ENCODE measurements around the gene FMN1. TPM values are rescaled to one million over a fixed set of nuclear protein-coding genes. Genes with fewer than 3 reads are reported as not detected.

The FMN1 gene
- total and polyA plus RNA-seq, 2 of the 13 experiments (the other 11 are each of a cell fraction or from before 2014, with no cell fraction given): 0.20 to 0.60 TPM

DNA sequence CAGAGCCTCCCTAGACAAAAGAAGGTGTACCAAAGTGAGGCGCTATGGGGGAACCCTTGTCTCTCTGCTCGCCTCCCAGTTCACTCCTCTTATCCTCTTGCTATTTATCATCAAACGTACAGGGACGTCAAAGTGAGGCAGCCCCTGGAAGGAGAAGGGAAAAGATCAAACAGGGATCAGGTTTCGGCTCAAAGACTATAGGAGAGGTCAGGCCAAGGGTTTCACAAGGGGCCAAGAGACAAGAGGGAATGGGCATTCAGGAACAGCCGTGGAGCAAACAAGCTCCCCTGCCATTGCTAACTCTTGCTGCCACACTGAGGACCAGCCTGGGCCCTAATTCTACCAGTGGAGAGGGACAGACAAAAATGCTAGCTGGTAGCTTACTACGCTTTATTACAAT is 308.1 kb downstream of the FMN1 start:
- Histone ChIP-seq H4K20me1 (ENCODE audit: insufficient read depth, low read length) (no peaks in the 10 kb centered on the region), H3K36me3 (replicated peaks in 1 of 2; ENCODE audit: control insufficient read depth in 1 of 2, insufficient read depth in 2 of 2, low read length in 2 of 2) (no peaks in the 10 kb centered on the region), H3K27me3 (ENCODE audit: control insufficient read depth in 1 of 2, insufficient read depth in 2 of 2, low read length in 2 of 2) (no peaks in the 10 kb centered on the region), H3K4me1 (ENCODE audit: insufficient read depth, low read length) (no peaks in the 10 kb centered on the region), H3K4me2 (ENCODE audit: low read depth, low read length) (no peak overlapping the region), H3K9ac (ENCODE audit: insufficient read depth, low read depth, low read length) (no peak overlapping the region), H3K27ac (ENCODE audit: extremely low read length, insufficient read depth, low read length) (no peak overlapping the region), H3K9me3 (ENCODE audit: low read length) (no peaks in the 10 kb centered on the region), H3K4me3 (replicated peaks in 1 of 3; ENCODE audit: insufficient read depth in 1 of 3, low read depth in 2 of 3, low read length in 3 of 3) (no peak overlapping the region), H3K79me2 (ENCODE audit: insufficient read depth, low read length) (no peaks in the 10 kb centered on the region), H2AFZ (ENCODE audit: low read length) (no peak overlapping the region)
- FAIRE-seq (no peak), DNase-seq (ENCODE audit: low spot score) (no peak), ATAC-seq (no peak)
- ChIA-PET CTCF (ENCODE audit: low intra/inter-chr PET ratio, low total read pairs) (no interaction called here), POLR2A (no interaction called here)
- in situ Hi-C loops (cut with HindIII; ENCODE audit: extremely low pct_ligation_motif_present, low pct_unique_long_range_greater_than_20kb) (no loop called here), intact Hi-C loops (cut with micrococcal nuclease; ENCODE audit: unreplicated experiment) (loop anchor here (10.0 kb wide), 1 partner anchor 48 kb away; no protein-coding TSS in a partner anchor)
- TF ChIP-seq SRSF1 (optimal IDR thresholded peaks at IDR 0.05; ENCODE audit: low read depth, low read length) (no peak), ARNT2 (CRISPR knock-in tag; IDR thresholded peaks at IDR 0.05; ENCODE audit: low read depth) (no peak), NFATC3 (CRISPR knock-in tag; IDR thresholded peaks at IDR 0.05) (no peak), ZNF766 (CRISPR knock-in tag; IDR thresholded peaks at IDR 0.05; ENCODE audit: borderline replicate concordance) (no peak), FOXA3 (CRISPR knock-in tag; IDR thresholded peaks at IDR 0.05) (no peak), ZNF280D (CRISPR knock-in tag; IDR thresholded peaks at IDR 0.05) (no peak), ZFP36L1 (CRISPR knock-in tag; IDR thresholded peaks at IDR 0.05) (no peak), NR0B2 (CRISPR knock-in tag; IDR thresholded peaks at IDR 0.05) (no peak), EHMT2 (IDR thresholded peaks at IDR 0.05; ENCODE audit: borderline replicate concordance, low read depth, low read length) (no peak), FOXO1 (CRISPR knock-in tag; IDR thresholded peaks at IDR 0.05) (no peak)
- TF ChIP-seq, protein P1, sequence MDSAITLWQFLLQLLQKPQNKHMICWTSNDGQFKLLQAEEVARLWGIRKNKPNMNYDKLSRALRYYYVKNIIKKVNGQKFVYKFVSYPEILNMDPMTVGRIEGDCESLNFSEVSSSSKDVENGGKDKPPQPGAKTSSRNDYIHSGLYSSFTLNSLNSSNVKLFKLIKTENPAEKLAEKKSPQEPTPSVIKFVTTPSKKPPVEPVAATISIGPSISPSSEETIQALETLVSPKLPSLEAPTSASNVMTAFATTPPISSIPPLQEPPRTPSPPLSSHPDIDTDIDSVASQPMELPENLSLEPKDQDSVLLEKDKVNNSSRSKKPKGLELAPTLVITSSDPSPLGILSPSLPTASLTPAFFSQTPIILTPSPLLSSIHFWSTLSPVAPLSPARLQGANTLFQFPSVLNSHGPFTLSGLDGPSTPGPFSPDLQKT (CRISPR knock-in tag; IDR thresholded peaks at IDR 0.05; ENCODE audit: borderline replicate concordance): no peak
- no TSS peak for BruUV-seq (replicated peaks)
- WGBS (ENCODE audit: low lambda C conversion rate): 51% methylated on average over 7 of the region's 7 CpGs

Measured in HepG2 (cell line).